DMS53 treated with DMSO at 0.1 percent for 48 hours (cell line): ENCODE results near the gene HS1BP3.

Source experiments
- DNase-seq: peaks from one replicate; lab custom pipeline; 2025; ENCODE audit not compliant: unreplicated experiment; lab: John Stamatoyannopoulos, UW

The HS1BP3 gene

DNA sequence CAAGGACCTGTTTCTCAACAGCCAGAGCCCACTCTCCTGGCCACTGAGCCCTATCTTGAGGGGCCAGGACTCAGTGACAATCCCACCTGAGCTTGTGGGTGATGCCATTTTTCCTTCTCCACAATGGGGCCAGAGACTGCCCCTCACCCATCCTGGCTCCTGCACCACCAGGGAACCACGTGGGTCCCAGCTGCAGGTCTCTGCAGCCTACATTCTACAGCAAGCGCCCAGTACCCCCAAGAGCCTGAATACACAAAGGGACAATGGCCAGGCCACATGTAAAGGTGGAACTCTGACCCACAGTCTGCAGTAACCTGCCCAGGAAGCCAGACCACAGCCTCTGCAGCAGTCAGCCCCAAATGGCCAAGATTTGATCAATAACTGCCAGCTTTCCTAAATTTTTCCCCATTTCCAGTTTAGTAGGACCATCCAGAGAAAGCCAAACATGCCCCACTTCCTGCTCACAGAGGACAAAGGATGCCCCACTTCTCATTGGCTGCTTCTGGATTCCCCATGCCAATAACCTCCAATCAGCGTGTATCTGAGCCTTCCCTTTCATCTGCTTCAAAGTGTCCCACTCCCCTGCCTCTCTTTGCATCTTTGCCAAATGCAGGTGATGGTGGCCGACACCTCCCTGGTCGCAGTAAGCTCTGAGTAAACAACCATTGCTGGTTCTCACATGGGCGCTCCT is 19.1 kb downstream of the HS1BP3 start:
- DNase-seq, result no peak

DNA sequence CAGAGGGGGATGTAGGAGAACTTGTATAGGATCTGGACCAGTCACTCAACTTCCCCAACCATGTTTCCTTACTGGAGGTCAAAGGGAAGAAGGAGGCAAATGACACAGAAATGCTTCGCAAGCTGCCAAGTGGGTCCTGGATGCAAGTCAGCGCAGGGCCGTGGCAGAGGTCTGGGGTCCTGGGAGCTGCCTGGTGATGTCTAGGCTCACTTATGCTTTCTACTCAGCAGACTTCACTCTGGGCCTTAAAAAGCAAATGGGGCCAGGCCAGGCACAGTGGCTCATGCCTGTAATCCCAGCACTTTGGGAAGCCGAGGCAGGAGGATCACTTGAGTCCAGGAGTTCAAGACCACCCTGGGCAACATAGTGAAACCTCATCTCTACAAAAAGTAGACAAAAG is 19.9 kb downstream of the HS1BP3 start:
- no peak for DNase-seq

DNA sequence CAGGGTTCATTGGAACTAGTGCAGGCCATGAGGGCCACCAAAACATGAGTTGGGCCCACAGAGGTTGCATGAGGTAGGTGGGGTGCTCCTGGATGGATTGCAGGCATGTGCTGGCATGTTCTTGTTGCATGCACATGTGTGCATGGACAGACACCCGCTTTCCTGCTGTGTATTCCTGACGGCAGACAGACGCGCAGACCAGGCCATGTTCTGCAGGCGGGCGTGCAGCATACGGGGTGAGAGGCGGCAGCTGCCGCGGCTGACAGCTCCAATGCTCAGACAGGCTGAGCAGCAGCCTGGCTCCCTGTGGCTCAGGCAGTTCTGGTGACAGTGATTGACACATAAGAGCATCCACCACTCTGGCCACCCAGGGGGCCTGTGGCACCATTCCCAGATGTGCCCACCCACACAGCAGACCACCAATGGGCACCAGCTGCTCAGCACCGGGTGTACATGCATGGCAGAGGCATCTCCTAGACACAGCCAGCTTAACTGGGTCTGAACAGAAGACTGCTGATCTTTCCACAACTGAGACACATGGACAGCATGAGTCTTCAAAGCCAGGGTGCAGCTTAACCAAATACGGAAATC is 21.2 kb downstream of the HS1BP3 start:
- no peak for DNase-seq

DNA sequence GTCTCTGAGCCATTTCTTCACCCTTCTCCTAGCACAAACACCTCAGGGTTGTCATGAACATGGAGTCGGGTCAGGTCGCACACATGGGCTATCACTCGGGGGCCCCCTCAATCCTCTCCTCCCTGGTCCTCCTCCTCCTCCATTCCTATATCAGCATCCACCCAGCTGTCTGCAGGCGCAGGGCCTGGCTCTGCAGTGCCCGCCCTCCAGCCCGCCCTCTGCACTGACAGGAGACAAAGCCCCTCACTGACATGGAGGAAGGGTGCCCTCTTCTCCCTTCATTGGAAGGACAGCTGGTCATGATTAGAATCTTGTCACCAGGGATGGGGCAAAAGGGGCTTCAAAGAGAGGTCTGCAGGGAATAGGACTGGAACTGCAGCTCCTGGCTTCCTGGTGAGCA is 21.7 kb downstream of the HS1BP3 start:
- no peak for DNase-seq

DNA sequence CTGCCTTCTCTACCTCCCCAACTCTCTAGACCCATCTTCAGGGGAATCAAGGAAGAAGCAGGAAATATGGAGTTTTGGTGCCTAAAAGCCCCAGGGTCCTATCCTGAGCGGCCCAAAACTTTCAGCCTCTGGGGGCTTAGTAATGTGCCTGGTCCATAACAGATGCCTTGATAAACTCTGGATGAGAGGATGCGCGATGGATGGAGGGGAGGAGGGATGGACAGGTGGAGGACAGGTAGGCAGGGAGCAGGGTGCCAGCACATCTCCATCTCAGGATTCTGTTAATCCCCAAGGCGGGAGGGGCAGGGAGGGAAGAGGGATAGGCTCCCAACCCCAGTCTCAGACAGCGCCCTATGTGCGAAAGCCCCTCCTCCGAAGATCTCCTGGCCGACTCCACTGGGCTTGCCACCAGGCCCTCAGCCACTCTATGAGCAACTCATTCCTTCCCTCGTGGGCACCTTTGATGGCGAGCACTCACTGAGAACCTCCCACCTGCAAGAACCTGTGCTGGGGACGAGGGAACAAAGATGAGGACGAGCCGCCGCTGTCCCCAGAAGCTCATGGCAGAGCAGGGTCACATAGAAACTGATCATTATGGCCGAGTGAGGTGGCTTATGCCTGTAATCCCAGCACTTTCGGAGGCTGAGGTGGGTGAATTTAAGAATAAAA is 23.1 kb downstream of the HS1BP3 start:
- no peak for DNase-seq

DNA sequence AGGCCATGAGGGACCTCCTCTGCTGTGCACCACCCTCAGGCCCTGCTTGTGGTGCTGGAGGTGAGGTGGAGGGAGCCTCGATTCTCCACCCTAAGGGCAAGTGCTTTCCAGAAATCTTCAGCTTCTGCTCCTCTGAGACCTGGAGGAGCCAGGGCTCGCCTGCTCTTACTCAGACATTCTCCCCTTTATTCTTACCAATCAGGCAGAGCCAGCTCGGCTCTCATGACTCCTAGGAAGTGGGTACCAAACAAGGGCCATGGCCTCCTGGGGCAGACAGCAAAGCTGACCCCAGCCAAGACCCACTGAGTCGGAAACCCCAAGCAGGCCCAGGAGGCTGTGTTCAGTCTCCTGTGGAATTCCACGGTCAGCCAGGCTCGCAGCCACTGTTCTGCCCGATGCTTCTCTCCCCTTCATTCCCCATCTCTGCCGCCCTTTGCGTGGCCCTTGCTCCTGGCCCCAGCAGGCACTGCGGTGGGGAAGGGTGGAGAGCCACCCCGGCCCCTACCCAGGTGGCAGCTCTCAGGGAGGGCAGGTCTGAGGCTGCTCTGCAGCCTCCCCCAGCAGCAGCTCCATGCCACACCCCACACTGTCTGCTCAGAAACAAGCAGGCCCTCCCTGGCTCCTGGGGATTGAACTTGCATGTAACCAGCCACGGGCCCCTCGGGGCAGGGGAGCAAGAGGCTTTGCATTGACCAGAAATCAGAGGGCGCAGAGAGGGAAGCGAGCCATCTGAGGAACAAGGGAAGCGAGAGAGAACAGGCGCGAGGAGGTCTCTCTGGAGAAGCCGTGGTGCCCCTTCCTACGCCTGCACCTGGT is 24.0 kb downstream of the HS1BP3 start:
- DNase-seq, result no peak

DNA sequence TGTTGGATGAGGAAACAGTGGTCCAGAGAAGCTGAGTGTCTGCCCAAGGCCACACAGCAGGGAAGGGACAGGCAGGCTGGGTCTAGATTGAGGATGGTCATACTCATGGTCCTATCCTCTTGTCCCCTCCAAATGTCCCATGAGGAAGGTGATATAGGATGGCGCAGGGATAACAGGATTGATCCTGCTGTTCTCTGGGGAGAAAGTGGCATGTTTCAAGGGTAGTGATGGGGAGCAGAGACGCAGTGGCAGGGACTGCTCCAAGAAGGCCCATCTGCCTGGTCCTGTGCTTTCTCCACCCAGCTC is 24.6 kb downstream of the HS1BP3 start:
- no peak for DNase-seq

DNA sequence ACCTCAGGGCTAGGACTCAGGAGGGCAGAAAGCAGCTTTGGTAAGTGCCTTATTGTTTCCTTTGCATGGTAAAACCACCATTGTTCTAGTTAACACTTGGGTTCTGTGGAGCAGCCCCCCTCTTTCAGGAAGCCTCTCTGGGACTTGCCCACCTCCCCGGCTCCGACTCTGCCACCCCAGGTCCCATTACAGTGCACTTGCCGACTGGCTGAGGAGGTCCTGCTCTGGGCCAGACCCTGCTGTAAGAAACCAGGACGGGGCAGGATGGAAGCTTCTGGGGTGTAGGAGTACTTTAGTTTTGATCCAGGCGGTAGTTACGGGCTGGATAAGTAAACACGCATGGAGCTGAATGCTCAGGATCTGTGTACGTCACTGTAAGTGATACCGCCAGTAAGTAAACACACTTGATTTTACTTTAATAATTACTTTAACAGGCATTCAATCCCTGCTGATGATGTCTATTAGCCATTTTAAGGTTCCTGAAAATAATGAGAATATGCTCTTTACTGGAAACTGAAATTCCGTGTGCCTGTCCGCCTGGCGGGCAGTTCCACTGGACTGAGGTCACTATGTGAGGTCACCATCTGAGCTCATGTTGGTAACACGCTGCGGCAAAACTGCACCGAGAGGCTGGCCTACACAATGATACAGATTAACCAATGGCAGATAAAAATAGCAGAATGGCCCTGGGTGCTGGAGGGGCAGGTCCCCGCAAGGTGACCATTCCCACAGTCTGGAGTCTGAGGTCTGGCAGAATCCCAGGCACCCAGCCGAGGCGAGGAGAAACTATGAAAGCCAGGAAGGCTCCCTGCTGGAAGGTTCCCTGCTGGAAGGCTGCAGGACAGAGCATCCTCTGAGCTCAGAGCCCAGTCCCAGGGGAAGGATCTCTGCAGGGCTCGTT is 25.2 kb downstream of the HS1BP3 start:
- peak; percentile 51 for DNase-seq

DNA sequence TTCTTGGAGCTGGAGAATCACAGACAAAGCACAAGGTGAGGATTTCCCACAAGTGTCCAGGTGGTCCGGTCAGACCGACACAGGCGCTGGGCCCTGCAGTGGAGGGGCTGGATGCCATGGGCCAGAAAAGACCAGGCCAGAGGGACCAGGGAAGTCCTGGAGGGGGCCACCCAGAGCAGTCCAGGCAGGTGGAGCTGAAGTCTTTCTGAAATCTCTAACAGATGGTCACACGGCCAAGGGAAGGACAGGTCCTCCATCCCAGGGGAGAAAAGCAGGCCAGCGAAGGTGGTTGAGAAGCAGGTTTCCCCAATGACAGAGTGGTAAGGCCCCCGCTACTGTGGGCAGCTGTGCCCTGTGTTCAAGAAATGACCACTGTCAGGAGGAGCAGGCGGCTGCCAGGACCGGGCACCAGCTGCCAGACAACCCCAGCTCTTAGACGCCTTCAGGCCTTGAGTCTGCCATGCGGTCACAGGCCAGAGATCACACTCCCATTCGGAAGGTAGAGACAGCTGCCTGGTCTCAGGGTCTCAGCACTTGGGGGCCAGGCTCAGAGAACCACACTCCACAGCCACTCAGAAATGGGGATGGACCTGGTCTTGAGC is 25.9 kb downstream of the HS1BP3 start:
- no peak for DNase-seq

DNA sequence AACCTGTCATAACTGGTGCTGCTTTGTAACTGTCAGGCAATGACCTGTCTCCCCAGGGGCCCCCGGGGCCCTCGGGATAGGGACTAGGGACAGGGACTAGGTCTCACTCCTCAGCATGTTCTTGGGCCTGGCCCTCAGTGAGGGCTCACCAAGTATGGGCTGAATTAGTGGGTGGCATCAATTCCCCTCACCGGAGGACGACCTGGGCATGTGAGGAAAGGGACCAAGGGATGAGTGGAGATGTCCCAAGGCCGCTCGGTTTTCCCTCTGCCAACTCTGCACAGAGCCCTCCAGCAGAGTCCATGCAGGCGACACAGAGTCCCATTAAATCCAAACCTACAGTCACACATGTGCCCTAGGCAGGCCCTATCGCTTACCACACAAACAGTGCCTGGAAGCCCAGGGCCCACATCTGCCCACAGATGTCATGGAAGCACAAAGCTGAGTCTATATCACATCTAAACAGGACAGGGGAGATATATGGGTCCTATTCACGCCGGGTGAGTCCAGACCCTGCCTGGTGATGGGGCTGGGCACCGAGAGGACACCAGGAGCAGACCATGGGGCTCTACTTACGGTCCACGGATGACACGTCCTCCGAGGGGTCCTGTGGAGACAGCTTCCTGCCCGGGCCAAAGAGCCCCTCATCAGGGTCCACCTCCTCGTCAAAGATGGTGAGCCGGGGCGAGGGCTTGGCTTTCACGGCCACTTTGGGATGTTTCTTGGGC is 26.6 kb downstream of the HS1BP3 start:
- DNase-seq, result no peak

DNA sequence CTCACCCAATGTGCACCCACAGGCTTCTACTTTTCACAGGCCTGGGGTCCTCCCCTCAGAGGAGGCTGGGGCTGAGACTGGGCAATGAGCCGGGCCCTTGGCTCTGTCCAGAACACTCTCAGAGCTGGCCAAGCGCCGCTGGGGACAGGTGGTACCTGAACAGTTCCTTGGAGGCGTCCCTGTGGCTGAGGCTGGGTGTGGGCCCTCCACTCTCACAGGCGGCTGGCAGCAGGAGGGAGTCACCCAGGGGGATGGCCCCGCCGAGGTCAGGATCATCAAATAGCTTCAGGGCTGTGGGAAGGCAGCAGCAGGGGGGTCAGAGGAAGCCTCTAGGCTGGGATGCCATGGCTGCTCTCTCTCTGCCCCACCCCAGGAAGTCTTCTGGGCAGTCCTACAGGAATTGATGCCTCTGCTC is 27.1 kb downstream of the HS1BP3 start:
- no peak for DNase-seq

DNA sequence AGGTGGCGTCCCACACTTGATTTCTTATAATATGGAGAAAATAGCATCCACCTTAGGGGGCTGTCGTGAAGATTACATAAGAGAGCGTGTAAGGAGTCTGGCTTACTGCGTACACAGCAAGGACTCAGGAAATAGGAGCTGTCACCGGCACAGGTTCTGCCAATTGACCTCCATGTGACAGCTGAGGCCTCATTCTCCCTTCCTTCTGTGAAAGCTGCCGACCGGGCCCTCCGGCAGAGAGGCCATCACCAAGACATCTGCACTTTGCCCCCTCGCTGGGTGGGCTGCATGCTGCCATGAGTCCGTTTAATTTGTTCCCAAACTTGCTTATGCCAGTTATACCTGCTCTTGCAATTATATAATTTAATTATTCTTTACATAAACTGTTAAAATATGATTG is 27.7 kb downstream of the HS1BP3 start:
- DNase-seq, result no peak

DNA sequence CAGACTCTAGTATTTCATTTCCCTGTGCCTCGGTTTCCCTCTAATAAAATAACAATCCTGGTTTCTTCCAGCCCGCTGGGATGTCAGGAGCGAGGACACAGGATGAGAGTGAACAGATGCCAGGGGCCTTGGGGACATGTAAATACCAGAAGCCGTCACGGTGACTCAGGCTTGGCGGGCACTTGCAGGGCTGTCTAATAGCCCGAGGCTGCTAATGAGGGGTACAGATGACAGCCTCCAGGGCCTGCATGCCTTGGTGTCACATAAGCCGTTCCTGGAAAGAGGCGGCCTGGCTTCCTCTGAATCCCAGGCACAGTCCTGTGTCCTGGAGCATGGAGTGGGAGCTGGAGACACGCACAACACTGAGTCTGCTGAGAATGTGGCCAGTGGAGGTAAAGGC is 28.2 kb downstream of the HS1BP3 start:
- no peak for DNase-seq

DNA sequence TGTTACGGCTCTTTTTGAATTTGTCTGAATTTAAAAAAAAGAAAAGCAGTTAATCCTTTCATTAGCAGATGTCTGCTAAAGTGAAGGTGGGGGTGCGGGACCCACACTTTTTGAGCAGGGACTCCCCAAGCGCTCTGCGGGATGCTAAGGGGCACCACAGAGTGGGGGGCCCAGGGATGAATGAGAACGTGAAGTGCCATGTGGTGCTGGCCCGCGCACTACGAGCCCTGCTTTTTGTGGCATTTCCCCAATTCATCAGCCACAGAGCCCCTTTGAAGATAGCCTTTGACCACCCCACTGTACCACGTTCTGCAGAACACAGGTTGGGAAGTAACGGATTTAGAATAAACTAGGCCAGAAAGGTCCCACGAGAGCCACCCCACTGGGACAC is 28.6 kb downstream of the HS1BP3 start:
- no peak for DNase-seq

DNA sequence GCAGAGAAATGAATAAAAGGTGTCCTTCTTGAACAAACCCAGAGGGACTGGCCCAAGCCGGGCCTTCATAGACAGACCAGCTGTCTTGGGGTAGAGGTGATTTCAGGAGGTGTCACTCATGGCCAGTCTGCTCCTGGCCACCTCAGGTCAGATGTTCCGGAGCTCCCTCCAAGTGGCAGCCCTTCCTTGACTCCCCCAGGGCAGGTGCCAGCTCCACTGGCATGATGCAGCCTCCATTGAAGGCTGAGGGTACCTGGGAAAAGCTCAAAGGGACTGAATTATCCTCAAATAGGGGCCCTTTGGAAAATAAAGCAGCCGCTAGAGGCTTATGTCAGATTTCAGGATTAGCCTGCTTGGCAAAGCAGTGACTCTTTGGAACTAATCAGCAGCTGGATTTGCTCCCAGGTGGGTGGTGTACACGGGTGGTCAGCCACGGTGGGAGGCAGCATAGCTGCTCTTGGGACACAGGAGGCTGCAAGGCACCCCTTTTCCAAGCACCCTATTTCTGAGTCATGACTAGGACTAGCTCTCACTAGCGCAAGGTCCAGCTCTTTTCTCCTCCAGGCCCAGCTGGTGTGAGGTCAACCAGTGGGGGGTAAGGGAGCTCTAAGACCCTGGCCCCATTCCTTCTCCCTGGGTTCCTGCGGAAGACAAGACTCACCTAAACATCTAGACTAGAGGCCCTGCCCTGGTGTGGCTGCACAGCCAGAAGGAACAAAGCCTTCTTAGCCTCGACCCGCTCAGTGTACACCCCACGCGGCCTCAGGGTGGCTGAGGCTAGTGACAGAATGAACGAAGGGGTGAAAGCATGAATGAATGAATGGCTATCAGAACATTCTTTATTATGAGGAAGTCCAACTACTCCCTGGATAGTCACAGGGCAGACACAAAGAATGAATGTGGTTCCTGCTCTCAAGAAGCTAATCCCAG is 29.3 kb downstream of the HS1BP3 start:
- DNase-seq, result no peak

DNA sequence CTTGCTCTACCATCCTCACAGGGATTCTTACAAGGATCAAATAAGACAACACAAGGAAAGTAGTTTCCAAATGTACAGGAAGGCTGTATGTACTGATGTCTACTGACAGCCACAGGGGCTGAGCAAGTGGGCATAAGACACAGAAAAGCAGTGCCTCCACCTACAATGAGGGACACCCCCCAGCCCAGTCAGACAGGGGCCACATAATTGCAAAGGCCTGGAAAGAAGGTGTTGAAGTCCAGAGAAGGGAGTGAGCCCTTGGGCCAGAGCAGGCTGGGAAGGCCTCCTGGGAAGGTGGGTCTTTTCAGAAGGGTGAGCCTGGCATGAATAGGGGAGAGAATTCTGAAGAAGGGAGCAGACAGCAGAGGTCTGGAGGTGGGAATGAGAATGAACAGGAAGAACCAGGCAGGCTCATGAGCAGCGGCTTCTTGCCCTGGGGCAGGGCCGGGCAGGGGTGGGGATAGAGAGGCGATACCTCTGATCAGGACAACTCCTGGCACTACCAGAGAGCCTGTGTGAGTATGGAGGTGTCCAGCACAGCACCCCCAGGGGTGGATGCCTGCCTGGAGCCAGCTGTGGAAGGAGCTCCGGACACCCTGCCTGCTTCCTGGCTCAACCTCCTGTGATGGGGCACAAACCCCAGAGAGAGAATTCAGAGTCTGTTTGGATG is 30.1 kb downstream of the HS1BP3 start:
- no peak for DNase-seq

DNA sequence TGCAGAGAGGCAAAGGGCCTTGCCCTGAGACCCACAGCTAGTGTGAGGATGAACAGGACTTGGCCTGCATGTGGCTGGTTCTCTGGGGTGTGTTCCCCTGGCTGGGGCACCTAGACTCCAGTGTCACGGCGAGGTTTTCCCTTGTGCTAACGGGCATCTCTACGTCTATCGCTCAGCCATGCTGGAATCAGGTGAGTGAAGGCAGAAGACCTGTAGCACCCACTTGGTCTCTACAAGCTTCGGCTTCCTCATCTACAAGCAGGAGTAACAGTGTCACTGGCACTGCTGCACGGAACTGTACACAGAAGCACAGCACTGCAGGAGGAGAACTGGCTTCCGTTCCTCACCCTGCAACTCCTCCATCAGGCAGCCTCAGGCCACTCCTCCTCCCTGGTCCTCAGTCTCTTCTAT is 30.6 kb downstream of the HS1BP3 start:
- no peak for DNase-seq

DNA sequence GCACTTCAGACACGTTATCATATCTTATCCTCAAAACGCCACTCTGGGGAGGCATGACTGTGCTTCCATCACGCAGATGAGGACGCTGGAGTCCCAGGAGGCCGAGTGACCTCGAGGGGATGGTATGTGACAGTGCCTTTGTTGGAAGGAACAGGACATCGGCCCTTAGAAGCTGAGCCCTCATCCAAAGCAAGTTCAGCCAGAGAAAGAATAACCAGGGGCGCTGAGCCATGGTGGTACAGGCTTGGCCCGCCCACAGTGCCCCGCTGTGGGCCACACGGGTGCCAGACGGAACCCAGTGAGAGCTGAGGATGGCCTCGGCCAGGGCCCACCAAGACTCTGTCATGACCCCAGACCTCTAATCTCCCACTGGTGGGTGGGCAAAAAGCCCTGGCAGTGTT is 31.3 kb downstream of the HS1BP3 start:
- no peak for DNase-seq
